DND-41 (cell line): Measurements from ENCODE around the gene LAMB3.

Source experiments
- EZH2 ChIP-seq: IDR thresholded peaks from 3 replicates; pipeline ENCODE4 v1.6.1; 2012; ENCODE audit warnings: borderline replicate concordance, low read depth, mild to moderate bottlenecking, moderate library complexity, low read length, inconsistent platforms; ENCODE audit not compliant: severe bottlenecking
- TF ChIP-seq, protein P1 (sequence below): IDR thresholded peaks from 2 replicates; pipeline ENCODE4 v1.5.1; 2012; ENCODE audit warnings: borderline replicate concordance, low read length, moderate library complexity, mild to moderate bottlenecking; ENCODE audit not compliant: poor library complexity, severe bottlenecking; ENCODE audit errors: extremely low read depth

GRCh38 chr1:209627732-209628196 is 24.5 kb downstream of the LAMB3 start:
- TF ChIP-seq EZH2: no peak
- TF ChIP-seq, protein P1, sequence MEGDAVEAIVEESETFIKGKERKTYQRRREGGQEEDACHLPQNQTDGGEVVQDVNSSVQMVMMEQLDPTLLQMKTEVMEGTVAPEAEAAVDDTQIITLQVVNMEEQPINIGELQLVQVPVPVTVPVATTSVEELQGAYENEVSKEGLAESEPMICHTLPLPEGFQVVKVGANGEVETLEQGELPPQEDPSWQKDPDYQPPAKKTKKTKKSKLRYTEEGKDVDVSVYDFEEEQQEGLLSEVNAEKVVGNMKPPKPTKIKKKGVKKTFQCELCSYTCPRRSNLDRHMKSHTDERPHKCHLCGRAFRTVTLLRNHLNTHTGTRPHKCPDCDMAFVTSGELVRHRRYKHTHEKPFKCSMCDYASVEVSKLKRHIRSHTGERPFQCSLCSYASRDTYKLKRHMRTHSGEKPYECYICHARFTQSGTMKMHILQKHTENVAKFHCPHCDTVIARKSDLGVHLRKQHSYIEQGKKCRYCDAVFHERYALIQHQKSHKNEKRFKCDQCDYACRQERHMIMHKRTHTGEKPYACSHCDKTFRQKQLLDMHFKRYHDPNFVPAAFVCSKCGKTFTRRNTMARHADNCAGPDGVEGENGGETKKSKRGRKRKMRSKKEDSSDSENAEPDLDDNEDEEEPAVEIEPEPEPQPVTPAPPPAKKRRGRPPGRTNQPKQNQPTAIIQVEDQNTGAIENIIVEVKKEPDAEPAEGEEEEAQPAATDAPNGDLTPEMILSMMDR: peak; percentile 95
